PFSK-1 (cell line): ENCODE results near the gene MYOF.

ENCODE experiments used
- FOXP2 ChIP-seq: optimal IDR thresholded peaks from 2 replicates; pipeline ENCODE3; 2011; ENCODE audit warnings: borderline replicate concordance, control low read depth, inconsistent platforms; ENCODE audit not compliant: insufficient read depth; ENCODE audit errors: extremely low read length, extremely low read depth
- POLR2AphosphoS5 ChIP-seq: IDR thresholded peaks from 2 replicates; pipeline ENCODE4 v1.6.1; 2012; ENCODE audit warnings: low read depth, mild to moderate bottlenecking, control low read depth, low read length, moderate library complexity
- REST ChIP-seq, 2 experiments: IDR thresholded peaks; 2 replicates each; pipeline versions ENCODE4 v1.6.1 to v1.8.0; 2011 to 2012; ENCODE audit warnings: low read depth in 2 of 2, low read length in 2 of 2, control low read depth in 1 of 2, inconsistent platforms in 1 of 2, mild to moderate bottlenecking in 1 of 2, moderate library complexity in 1 of 2; ENCODE audit not compliant: insufficient read depth in 1 of 2
- SIN3A ChIP-seq: IDR thresholded peaks from 2 replicates; pipeline ENCODE4 v1.6.1; 2012; ENCODE audit warnings: mild to moderate bottlenecking, low read length, moderate library complexity, borderline replicate concordance; ENCODE audit not compliant: insufficient read depth
- TAF1 ChIP-seq: IDR thresholded peaks from 2 replicates; pipeline ENCODE4 v1.6.1; 2012; ENCODE audit warnings: low read length, control low read depth, borderline replicate concordance; ENCODE audit not compliant: insufficient read depth

GRCh38 chr10:93481637-93482144 is 443 bp downstream of the MYOF start:
- no peak for TF ChIP-seq TAF1
- no peak for TF ChIP-seq POLR2AphosphoS5
- no peak for TF ChIP-seq REST (IDR thresholded peaks at IDR 0.05; ENCODE audit: insufficient read depth in 1 of 2, low read depth in 2 of 2, low read length in 2 of 2)
- TF ChIP-seq SIN3A: no peak
- TF ChIP-seq FOXP2: no peak
